A549 (cell line): ENCODE data around the gene EPB41L1. TPM values are rescaled to one million over a fixed set of nuclear protein-coding genes. Genes with fewer than 3 reads are reported as not detected.
A peak's percentile ranks its signal among the peaks of the same experiment; 100 is the strongest.

ENCODE experiments used
- ATAC-seq, 2 experiments: fragments of 200-7000 bp in 1 of 2; fragments of >200 bp in 1 of 2; cut with Nextera tagmentation in 1 of 2; cut with Tn5 transposase in 1 of 2; 3 replicates each; pipeline versions ENCODE4 v1.8.0 to v1.9.1; 2018 to 2020; ENCODE audit warnings: mild to moderate bottlenecking in 1 of 2, moderate library complexity in 1 of 2
- CTCF ChIA-PET: fragments of 300-600 bp; sonication (Branson Sonifier 250); formaldehyde crosslinking; extraction: SDS; loops from one replicate; lab custom pipeline; 2021; ENCODE audit warnings: antibody characterized with exemption, inconsistent platforms; lab: Yijun Ruan, JAX
- POLR2A ChIA-PET: fragments of 350-600 bp; formaldehyde crosslinking; extraction: SDS; loops from one replicate; lab custom pipeline; 2021; ENCODE audit warnings: antibody characterized with exemption, inconsistent platforms; lab: Yijun Ruan, JAX
- DNase-seq, 2 experiments: peaks; one replicate each; pipeline versions ENCODE4 v3.0.0 to v3.0.0-alpha.2; 2011 to 2016; ENCODE audit warnings: low read depth in 1 of 2, low spot score in 1 of 2
- FAIRE-seq: peaks from 2 replicates; lab custom pipeline; 2011; peaks lifted over from hg19 to GRCh38; lab: Jason Lieb, UNC
- H3K27ac ChIP-seq, 2 experiments: fragments of >200 bp; sonication (Bioruptor Twin); formaldehyde crosslinking; 3 replicates each; pipeline ENCODE4 v1.5.1; 2016 to 2017
- H3K4me1 ChIP-seq: fragments of >200 bp; sonication (Bioruptor Twin); formaldehyde crosslinking; 3 replicates; pipeline ENCODE4 v1.6.1; 2016
- H3K4me2 ChIP-seq: fragments of >200 bp; sonication (Bioruptor Twin); formaldehyde crosslinking; 3 replicates; pipeline ENCODE4 v1.6.1; 2016
- H3K4me3 ChIP-seq: fragments of >200 bp; sonication (Bioruptor Twin); formaldehyde crosslinking; 3 replicates; pipeline ENCODE4 v1.5.1; 2016
- H3K9me3 ChIP-seq: fragments of >200 bp; sonication (Bioruptor Twin); formaldehyde crosslinking; 3 replicates; pipeline ENCODE4 v1.6.1; 2016
- CBX2 ChIP-seq: fragments of 200-600 bp; sonication (generic); IDR thresholded peaks from 2 replicates; pipeline ENCODE4 v1.6.1; 2016; ENCODE audit warnings: low read depth, mild to moderate bottlenecking, borderline replicate concordance
- CEBPB ChIP-seq, 2 experiments: fragments of >200 bp in 1 of 2; sonication (Bioruptor Twin) in 1 of 2; formaldehyde crosslinking in 1 of 2; IDR thresholded peaks; 2 replicates each; pipeline ENCODE4 v1.6.1; 2012 to 2016
- CHD2 ChIP-seq: fragments of 150-350 bp; IDR thresholded peaks from 2 replicates; pipeline ENCODE4 v1.6.1; 2014; ENCODE audit warnings: low read length; ENCODE audit not compliant: partially characterized antibody
- CHD4 ChIP-seq: fragments of 200-600 bp; sonication (generic); IDR thresholded peaks from 2 replicates; pipeline ENCODE4 v1.6.1; 2016; ENCODE audit warnings: antibody characterized with exemption, mild to moderate bottlenecking, borderline replicate concordance
- EHF ChIP-seq: fragments of 250-450 bp; sonication (Bioruptor Pico); IDR thresholded peaks from 2 replicates; pipeline ENCODE4 v1.5.0; 2020; ENCODE audit warnings: mild to moderate bottlenecking
- EHMT2 ChIP-seq: fragments of 200-600 bp; sonication (generic); IDR thresholded peaks from 2 replicates; pipeline ENCODE4 v1.6.1; 2016; ENCODE audit warnings: antibody characterized with exemption, low read depth, mild to moderate bottlenecking, moderate library complexity
- GATA3 ChIP-seq: IDR thresholded peaks from 2 replicates; pipeline ENCODE4 v1.6.1; 2012; ENCODE audit warnings: borderline replicate concordance
- HOXA7 ChIP-seq: fragments of 250-450 bp; sonication (Bioruptor Pico); IDR thresholded peaks from 2 replicates; pipeline ENCODE4 v1.5.0; 2020; ENCODE audit warnings: mild to moderate bottlenecking, moderate library complexity
- HOXB13 ChIP-seq: fragments of 250-450 bp; sonication (Bioruptor Pico); IDR thresholded peaks from 2 replicates; pipeline ENCODE4 v1.5.0; 2020; ENCODE audit warnings: low read depth, mild to moderate bottlenecking, moderate library complexity
- HOXB5 ChIP-seq: fragments of 250-450 bp; sonication (Bioruptor Pico); IDR thresholded peaks from 2 replicates; pipeline ENCODE4 v1.5.0; 2020; ENCODE audit warnings: mild to moderate bottlenecking, moderate library complexity
- JUN ChIP-seq, 2 experiments: fragments of >200 bp; sonication (Bioruptor Twin); formaldehyde crosslinking; IDR thresholded peaks; 2 replicates in 1 of 2; 3 replicates in 1 of 2; pipeline ENCODE4 v1.6.1; 2016 to 2017
- KDM1A ChIP-seq: fragments of 200-600 bp; sonication (generic); IDR thresholded peaks from 2 replicates; pipeline ENCODE4 v1.6.1; 2016; ENCODE audit warnings: low read depth, mild to moderate bottlenecking
- MAFK ChIP-seq: fragments of 450-650 bp; IDR thresholded peaks from 2 replicates; pipeline ENCODE4 v1.6.1; 2014; ENCODE audit not compliant: partially characterized antibody
- NFE2L2 ChIP-seq: fragments of 150-350 bp; conservative IDR thresholded peaks from 2 replicates; pipeline ENCODE4 v1.6.1; 2014; ENCODE audit warnings: low read length
- NR3C1 ChIP-seq: fragments of >200 bp; sonication (Bioruptor Twin); formaldehyde crosslinking; IDR thresholded peaks from 3 replicates; pipeline ENCODE4 v1.6.1; 2017
- PHF8 ChIP-seq: fragments of 200-600 bp; sonication (generic); IDR thresholded peaks from 2 replicates; pipeline ENCODE4 v1.6.1; 2016; ENCODE audit warnings: low read depth, mild to moderate bottlenecking, antibody characterized with exemption, moderate library complexity, borderline replicate concordance
- POLR2AphosphoS2 ChIP-seq: conservative IDR thresholded peaks from 2 replicates; pipeline ENCODE4 v1.6.1; 2012; ENCODE audit warnings: low read length, improper control_type of control experiment, inconsistent platforms
- RARB ChIP-seq: fragments of 250-450 bp; sonication (Bioruptor Pico); IDR thresholded peaks from 2 replicates; pipeline ENCODE4 v1.8.0; 2021; ENCODE audit warnings: mild to moderate bottlenecking, moderate library complexity
- RCOR1 ChIP-seq: fragments of 150-350 bp; IDR thresholded peaks from 2 replicates; pipeline ENCODE4 v1.6.1; 2014; ENCODE audit warnings: antibody characterized with exemption, low read length, low read depth
- RFX5 ChIP-seq: fragments of 450-650 bp; IDR thresholded peaks from 2 replicates; pipeline ENCODE4 v1.7.1; 2014; ENCODE audit warnings: antibody characterized with exemption, mild to moderate bottlenecking, moderate library complexity
- SREBF2 ChIP-seq: fragments of 450-650 bp; IDR thresholded peaks from 2 replicates; pipeline ENCODE4 v1.6.1; 2014; ENCODE audit warnings: mild to moderate bottlenecking, moderate library complexity
- ZFP36 ChIP-seq: fragments of 450-650 bp; IDR thresholded peaks from 2 replicates; pipeline ENCODE4 v1.6.1; 2014; ENCODE audit warnings: borderline replicate concordance; ENCODE audit not compliant: partially characterized antibody
- ZNF302 ChIP-seq: fragments of 250-450 bp; sonication (Bioruptor Pico); IDR thresholded peaks from 2 replicates; pipeline ENCODE4 v1.9.0; 2021; ENCODE audit warnings: inconsistent platforms, mild to moderate bottlenecking, moderate library complexity
- WGBS: methylation state at CpG from one replicate; pipeline ENCODE4 v1.1.6; 2017; ENCODE audit errors: missing lambda C conversion rate; 5-methylcytosine and 5-hydroxymethylcytosine counted together
- polyA plus RNA-seq, 4 experiments: library from polyadenylated mRNA; depleted of rRNA in 3 of 4; stranded (reverse); fragments of >200 nt; fragmentation: RNase III in 1 of 4; extraction: RNeasy Plus Mini Kit Qiagen cat#74134 plus additional on column Dnase treatment in 1 of 4; gene quantifications; 2 replicates in 3 of 4; 3 replicates in 1 of 4; pipeline ENCODE4 v1.2.3, GENCODE V29; 2011 to 2017
- TF ChIP-seq, protein P1 (sequence below): fragments of >200 bp; sonication (Bioruptor Twin); formaldehyde crosslinking; IDR thresholded peaks from 3 replicates; pipeline ENCODE4 v1.6.1; 2016
- TF ChIP-seq, protein P2 (sequence below): fragments of >200 bp; sonication (Bioruptor Twin); formaldehyde crosslinking; IDR thresholded peaks from 2 replicates; pipeline ENCODE4 v1.6.1; 2016
- TF ChIP-seq, protein P3 (sequence below): IDR thresholded peaks from 2 replicates; pipeline ENCODE4 v1.6.1; 2012
- TF ChIP-seq, protein P4 (sequence below): fragments of 250-450 bp; sonication (Bioruptor Pico); IDR thresholded peaks from 2 replicates; pipeline ENCODE4 v1.5.0; 2021; ENCODE audit warnings: mild to moderate bottlenecking, moderate library complexity, borderline replicate concordance
- TF ChIP-seq, protein P5 (sequence below): fragments of 200-600 bp; sonication (generic); IDR thresholded peaks from 2 replicates; pipeline ENCODE4 v1.6.1; 2016; ENCODE audit warnings: antibody characterized with exemption, mild to moderate bottlenecking, moderate library complexity

The EPB41L1 gene
- polyA plus RNA-seq, 2 of the 4 experiments (the other 2 are of a cell fraction): 45.9 to 94.4 TPM

DNA sequence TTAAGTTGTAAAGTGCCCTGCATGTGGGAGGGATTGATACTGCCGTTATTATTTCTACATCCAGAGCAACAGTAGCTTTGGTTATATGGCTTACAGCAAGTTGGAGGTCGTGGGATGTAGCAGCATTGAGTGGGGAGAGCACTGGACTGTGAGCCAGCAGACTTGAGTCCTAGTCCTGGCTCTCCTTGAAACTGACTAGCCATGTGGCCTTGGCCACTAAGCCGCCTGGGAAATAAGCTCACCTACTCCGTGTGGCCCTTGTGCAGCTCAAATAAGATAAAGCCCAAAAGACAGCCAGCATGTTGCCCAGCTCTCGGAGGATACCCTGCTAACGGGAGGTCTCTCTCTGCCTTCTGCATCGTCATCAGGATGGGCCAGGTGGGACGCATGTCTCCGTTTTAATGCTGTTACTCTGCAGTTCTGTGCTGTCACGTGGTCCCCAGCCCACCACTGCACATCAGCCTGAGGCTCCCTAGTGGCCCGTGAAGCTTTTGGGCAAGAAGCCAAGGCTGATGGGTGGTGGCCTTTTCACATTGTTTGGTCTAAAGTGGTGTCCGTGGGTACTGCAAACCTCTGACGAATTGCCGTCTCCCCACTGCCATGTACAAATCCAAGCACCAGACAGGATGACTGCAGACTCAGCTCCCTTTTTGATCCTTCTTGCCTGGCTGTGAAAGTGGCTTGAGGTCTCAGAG, 7.9 kb downstream of the EPB41L1 start:
- Histone ChIP-seq H3K4me2 (no peak overlapping the region), H3K9me3 (no peaks in the 10 kb centered on the region), H3K27ac (peak overlapping the region in 1 of 2 experiments; percentile 6; a peak in 1 of 6 replicates), H3K4me3 (no peak overlapping the region), H3K4me1 (peaks cover 19% of the 10 kb centered on the region; the same call in 2 of the 3 replicates)
- 65% methylated on average over 13 of the region's 14 CpGs for WGBS
- CTCF ChIA-PET: interaction anchor here (0.8 to 16.8 kb wide), 3 partner anchors 15 to 36 kb away, joined by 3 to 395 read pairs (median 10); no protein-coding TSS in a partner anchor
- ATAC-seq: peak in 1 of 2 experiments; percentile 50; a peak in 3 of 6 replicates
- POLR2A ChIA-PET: no interaction called here
- no peak for FAIRE-seq
- TF ChIP-seq RARB (CRISPR knock-in tag) (no peak), EHF (CRISPR knock-in tag) (no peak), NFE2L2 (no peak), CEBPB (IDR thresholded peaks at IDR 0.05) (no peak), ZFP36 (no peak), RFX5 (no peak), CHD2 (no peak), MAFK (no peak), SREBF2 (no peak), ZNF302 (CRISPR knock-in tag) (no peak), POLR2AphosphoS2 (no peak)
- TF ChIP-seq, protein P1, sequence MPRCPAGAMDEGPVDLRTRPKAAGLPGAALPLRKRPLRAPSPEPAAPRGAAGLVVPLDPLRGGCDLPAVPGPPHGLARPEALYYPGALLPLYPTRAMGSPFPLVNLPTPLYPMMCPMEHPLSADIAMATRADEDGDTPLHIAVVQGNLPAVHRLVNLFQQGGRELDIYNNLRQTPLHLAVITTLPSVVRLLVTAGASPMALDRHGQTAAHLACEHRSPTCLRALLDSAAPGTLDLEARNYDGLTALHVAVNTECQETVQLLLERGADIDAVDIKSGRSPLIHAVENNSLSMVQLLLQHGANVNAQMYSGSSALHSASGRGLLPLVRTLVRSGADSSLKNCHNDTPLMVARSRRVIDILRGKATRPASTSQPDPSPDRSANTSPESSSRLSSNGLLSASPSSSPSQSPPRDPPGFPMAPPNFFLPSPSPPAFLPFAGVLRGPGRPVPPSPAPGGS: no peak
- TF ChIP-seq, protein P2, sequence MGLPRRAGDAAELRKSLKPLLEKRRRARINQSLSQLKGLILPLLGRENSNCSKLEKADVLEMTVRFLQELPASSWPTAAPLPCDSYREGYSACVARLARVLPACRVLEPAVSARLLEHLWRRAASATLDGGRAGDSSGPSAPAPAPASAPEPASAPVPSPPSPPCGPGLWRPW: no peak
- TF ChIP-seq, protein P3, sequence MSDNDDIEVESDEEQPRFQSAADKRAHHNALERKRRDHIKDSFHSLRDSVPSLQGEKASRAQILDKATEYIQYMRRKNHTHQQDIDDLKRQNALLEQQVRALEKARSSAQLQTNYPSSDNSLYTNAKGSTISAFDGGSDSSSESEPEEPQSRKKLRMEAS: no peak
- TF ChIP-seq, protein P4, sequence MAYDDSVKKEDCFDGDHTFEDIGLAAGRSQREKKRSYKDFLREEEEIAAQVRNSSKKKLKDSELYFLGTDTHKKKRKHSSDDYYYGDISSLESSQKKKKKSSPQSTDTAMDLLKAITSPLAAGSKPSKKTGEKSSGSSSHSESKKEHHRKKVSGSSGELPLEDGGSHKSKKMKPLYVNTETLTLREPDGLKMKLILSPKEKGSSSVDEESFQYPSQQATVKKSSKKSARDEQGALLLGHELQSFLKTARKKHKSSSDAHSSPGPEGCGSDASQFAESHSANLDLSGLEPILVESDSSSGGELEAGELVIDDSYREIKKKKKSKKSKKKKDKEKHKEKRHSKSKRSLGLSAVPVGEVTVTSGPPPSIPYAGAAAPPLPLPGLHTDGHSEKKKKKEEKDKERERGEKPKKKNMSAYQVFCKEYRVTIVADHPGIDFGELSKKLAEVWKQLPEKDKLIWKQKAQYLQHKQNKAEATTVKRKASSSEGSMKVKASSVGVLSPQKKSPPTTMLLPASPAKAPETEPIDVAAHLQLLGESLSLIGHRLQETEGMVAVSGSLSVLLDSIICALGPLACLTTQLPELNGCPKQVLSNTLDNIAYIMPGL (CRISPR knock-in tag): no peak
- no peak for DNase-seq

DNA sequence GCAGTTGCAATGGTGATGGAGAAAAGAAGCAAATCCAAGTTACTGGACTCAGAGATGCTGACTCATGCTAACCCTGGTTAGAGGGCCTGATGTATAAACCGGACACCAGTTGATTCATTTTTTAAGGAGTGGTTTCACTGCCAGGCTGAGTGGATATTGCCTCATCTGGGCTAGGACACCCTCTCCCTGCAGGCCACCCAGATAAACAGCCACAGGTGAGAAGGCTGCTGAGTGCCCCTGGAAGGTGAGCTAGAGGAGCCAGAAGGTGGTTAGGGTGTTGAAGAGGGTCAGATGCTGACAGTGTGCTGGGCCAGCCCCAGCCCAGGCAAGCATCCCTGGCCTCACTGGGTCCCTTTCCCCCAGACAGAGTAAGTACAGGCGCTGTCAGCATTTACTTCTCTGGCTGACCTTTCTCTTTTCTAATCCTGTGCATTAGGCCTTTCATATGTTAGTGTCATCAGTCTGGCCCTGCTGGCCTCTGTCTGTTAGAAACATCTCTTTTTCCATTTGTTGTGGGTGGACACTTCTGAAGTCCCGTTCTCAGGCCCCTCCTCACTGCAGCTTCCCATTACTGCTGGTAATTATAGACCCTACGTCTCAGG, 13.5 kb downstream of the EPB41L1 start:
- H3K9me3 ChIP-seq: no peaks in the 10 kb centered on the region
- DNase-seq: peak; percentile 81 to 82
- 46% methylated on average over 4 of the region's 4 CpGs for WGBS
- H3K4me1 ChIP-seq: peaks cover 45% of the 10 kb centered on the region
- peak overlapping the region; percentile 88 to 98 for H3K27ac ChIP-seq
- peak; percentile 88 to 92 for ATAC-seq
- no peak overlapping the region for H3K4me3 ChIP-seq
- FAIRE-seq: no peak
- CTCF ChIA-PET: interaction anchor here (0.7 to 16.8 kb wide), 7 partner anchors 10 to 271 kb away, joined by 3 to 395 read pairs (median 4); partner anchors contain the start of gene EPB41L1
- POLR2A ChIA-PET: no interaction called here
- H3K4me2 ChIP-seq: peak overlapping the region; percentile 66
- peak in 1 of 2 experiments; percentile 29; a peak in 1 of 5 replicates for TF ChIP-seq JUN (IDR thresholded peaks at IDR 0.05)
- no peak for TF ChIP-seq EHMT2
- TF ChIP-seq NFE2L2: peak; percentile 72
- TF ChIP-seq, protein P5, sequence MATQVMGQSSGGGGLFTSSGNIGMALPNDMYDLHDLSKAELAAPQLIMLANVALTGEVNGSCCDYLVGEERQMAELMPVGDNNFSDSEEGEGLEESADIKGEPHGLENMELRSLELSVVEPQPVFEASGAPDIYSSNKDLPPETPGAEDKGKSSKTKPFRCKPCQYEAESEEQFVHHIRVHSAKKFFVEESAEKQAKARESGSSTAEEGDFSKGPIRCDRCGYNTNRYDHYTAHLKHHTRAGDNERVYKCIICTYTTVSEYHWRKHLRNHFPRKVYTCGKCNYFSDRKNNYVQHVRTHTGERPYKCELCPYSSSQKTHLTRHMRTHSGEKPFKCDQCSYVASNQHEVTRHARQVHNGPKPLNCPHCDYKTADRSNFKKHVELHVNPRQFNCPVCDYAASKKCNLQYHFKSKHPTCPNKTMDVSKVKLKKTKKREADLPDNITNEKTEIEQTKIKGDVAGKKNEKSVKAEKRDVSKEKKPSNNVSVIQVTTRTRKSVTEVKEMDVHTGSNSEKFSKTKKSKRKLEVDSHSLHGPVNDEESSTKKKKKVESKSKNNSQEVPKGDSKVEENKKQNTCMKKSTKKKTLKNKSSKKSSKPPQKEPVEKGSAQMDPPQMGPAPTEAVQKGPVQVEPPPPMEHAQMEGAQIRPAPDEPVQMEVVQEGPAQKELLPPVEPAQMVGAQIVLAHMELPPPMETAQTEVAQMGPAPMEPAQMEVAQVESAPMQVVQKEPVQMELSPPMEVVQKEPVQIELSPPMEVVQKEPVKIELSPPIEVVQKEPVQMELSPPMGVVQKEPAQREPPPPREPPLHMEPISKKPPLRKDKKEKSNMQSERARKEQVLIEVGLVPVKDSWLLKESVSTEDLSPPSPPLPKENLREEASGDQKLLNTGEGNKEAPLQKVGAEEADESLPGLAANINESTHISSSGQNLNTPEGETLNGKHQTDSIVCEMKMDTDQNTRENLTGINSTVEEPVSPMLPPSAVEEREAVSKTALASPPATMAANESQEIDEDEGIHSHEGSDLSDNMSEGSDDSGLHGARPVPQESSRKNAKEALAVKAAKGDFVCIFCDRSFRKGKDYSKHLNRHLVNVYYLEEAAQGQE: no peak
- TF ChIP-seq CBX2: no peak
- TF ChIP-seq HOXB5 (CRISPR knock-in tag): no peak
- no peak for TF ChIP-seq CHD4
- no peak for TF ChIP-seq PHF8
- no peak for TF ChIP-seq NR3C1
- TF ChIP-seq RCOR1: no peak
- no peak for TF ChIP-seq GATA3
- 0 out of 2 replicates have a peak, but pooled peaks have one; percentile 66 for TF ChIP-seq HOXB13 (CRISPR knock-in tag)
- TF ChIP-seq ZFP36: peak; percentile 94
- no peak for TF ChIP-seq KDM1A
- no peak for TF ChIP-seq HOXA7
- TF ChIP-seq MAFK: peak; percentile 98
